ENCODE data around the gene PIK3R3. TPM values are rescaled to one million over a fixed set of nuclear protein-coding genes. Genes with fewer than 3 reads are reported as not detected.

Gene PIK3R3
- total and polyA plus RNA-seq, 4 experiments from 2014 or later = 0.23 to 0.32 (median 0.25) TPM; not detected in 1

- Histone ChIP-seq H3K27ac (ENCODE audit: low read depth, low read length) (no peak overlapping the region), H3K4me1 (ENCODE audit: insufficient read depth, low read length) (no peaks in the 10 kb centered on the region), H3K36me3 (ENCODE audit: insufficient read depth, low read length) (no peaks in the 10 kb centered on the region), H3K4me3 (ENCODE audit: low read length in 2 of 2) (no peak overlapping the region), H3K27me3 (ENCODE audit: insufficient read depth, low read length) (no peaks in the 10 kb centered on the region), H3K9me3 (ENCODE audit: control insufficient read depth in 1 of 2, low read length in 2 of 2) (no peaks in the 10 kb centered on the region)
- Mint-ChIP-seq H3K9me3 (no peaks in the 10 kb centered on the region), H3K27me3 (peaks cover 2 to 3% of the 10 kb centered on the region in 2 donors), H3K36me3 (no peaks in the 10 kb centered on the region), H3K4me3 (no peak overlapping the region), H3K4me1 (no peaks in the 10 kb centered on the region), H3K27ac (peak overlapping the region in 1 of 7 donors; percentile 10)
- no peak for DNase-seq
- ChIA-PET POLR2A (ENCODE audit: partially characterized antibody) (no interaction called here), CTCF (ENCODE audit: partially characterized antibody) (interaction anchor here (1.5 kb wide), 1 partner anchor 10 kb away, joined by 6 read pairs; no protein-coding TSS in a partner anchor)
- intact Hi-C loops (cut with micrococcal nuclease) = no loop called here
Measured at GRCh38 chr1:46044116-46044515, 88.3 kb downstream of the PIK3R3 start.

DNA sequence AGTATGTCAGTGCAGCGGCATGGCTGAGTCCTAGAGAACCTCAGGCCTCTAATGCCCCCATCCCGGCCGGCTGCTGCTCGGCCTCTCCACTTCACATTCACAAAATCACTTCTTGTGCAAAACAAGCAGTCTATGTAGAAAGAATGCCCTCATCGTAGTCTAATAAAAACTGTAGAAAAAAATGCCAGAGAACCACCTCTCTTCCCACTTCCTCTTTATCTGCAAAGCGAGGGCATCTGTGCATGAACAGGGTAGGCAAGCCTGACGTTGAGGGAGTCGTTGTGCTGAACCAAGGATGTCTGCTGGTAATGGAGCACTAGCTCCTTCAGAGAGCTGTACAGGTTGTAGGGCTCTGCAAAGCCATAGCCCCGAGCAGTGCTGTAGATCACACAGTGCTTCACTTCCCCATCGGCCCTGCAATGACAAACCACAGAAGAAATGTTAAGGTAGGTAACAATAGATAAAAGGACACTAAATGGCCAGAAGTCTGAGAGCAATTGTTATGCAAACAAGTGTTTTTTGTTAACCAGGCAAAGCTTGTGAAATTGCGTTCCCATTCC is 88.9 kb downstream of the PIK3R3 start:
- Histone ChIP-seq H3K4me3 (ENCODE audit: low read length in 2 of 2) (no peak overlapping the region), H3K4me1 (ENCODE audit: insufficient read depth, low read length) (no peaks in the 10 kb centered on the region), H3K9me3 (ENCODE audit: control insufficient read depth in 1 of 2, low read length in 2 of 2) (no peaks in the 10 kb centered on the region), H3K27ac (ENCODE audit: low read depth, low read length) (no peak overlapping the region), H3K36me3 (ENCODE audit: insufficient read depth, low read length) (no peaks in the 10 kb centered on the region), H3K27me3 (ENCODE audit: insufficient read depth, low read length) (no peaks in the 10 kb centered on the region)
- H3K4me3 Mint-ChIP-seq = no peak overlapping the region
- no peaks in the 10 kb centered on the region for H3K36me3 Mint-ChIP-seq
- DNase-seq = no peak
- no peaks in the 10 kb centered on the region for H3K9me3 Mint-ChIP-seq
- intact Hi-C loops (cut with micrococcal nuclease) = no loop called here
- POLR2A ChIA-PET (ENCODE audit: partially characterized antibody) = interaction anchor here (0.6 kb wide), 1 partner anchor 99 kb away, joined by 4 read pairs; no protein-coding TSS in a partner anchor
- H3K4me1 Mint-ChIP-seq = no peaks in the 10 kb centered on the region
- CTCF ChIA-PET (ENCODE audit: partially characterized antibody) = interaction anchor here (1.5 kb wide), 1 partner anchor 9 kb away, joined by 6 read pairs; no protein-coding TSS in a partner anchor
- peaks cover 1% of the 10 kb centered on the region in 2 donors for H3K27me3 Mint-ChIP-seq
- peak overlapping the region in 1 of 7 donors; percentile 18 for H3K27ac Mint-ChIP-seq

GRCh38 chr1:46041974-46042373 is 90.5 kb downstream of the PIK3R3 start:
- ChIA-PET POLR2A (ENCODE audit: partially characterized antibody) (no interaction called here), CTCF (ENCODE audit: partially characterized antibody) (interaction anchor here (0.8 to 1.3 kb wide), 4 partner anchors 12 to 181 kb away, joined by 3 read pairs; no protein-coding TSS in a partner anchor)
- H3K9me3 ChIP-seq (ENCODE audit: control insufficient read depth in 1 of 2, low read length in 2 of 2) = no peaks in the 10 kb centered on the region
- H3K27ac ChIP-seq (ENCODE audit: low read depth, low read length) = no peak overlapping the region
- H3K27ac Mint-ChIP-seq = no peak overlapping the region
- H3K27me3 ChIP-seq (ENCODE audit: insufficient read depth, low read length) = no peaks in the 10 kb centered on the region
- H3K9me3 Mint-ChIP-seq = no peaks in the 10 kb centered on the region
- H3K4me3 ChIP-seq (ENCODE audit: low read length in 2 of 2) = no peak overlapping the region
- no peaks in the 10 kb centered on the region for H3K4me1 ChIP-seq (ENCODE audit: insufficient read depth, low read length)
- no peak for DNase-seq
- H3K4me3 Mint-ChIP-seq = no peak overlapping the region
- H3K36me3 ChIP-seq (ENCODE audit: insufficient read depth, low read length) = no peaks in the 10 kb centered on the region
- H3K27me3 Mint-ChIP-seq = peaks cover 1% of the 10 kb centered on the region in 2 donors
- intact Hi-C loops (cut with micrococcal nuclease) = no loop called here
- H3K36me3 Mint-ChIP-seq = no peaks in the 10 kb centered on the region
- no peaks in the 10 kb centered on the region for H3K4me1 Mint-ChIP-seq

GRCh38 chr1:46041551-46041950 is 90.9 kb downstream of the PIK3R3 start:
- Mint-ChIP-seq H3K27ac (no peak overlapping the region), H3K4me3 (no peak overlapping the region), H3K27me3 (peaks cover 1% of the 10 kb centered on the region in 2 donors), H3K9me3 (no peaks in the 10 kb centered on the region), H3K4me1 (no peaks in the 10 kb centered on the region), H3K36me3 (no peaks in the 10 kb centered on the region)
- no peaks in the 10 kb centered on the region for H3K4me1 ChIP-seq (ENCODE audit: insufficient read depth, low read length)
- DNase-seq = no peak
- CTCF ChIA-PET (ENCODE audit: partially characterized antibody) = interaction anchor here (0.8 to 1.3 kb wide), 4 partner anchors 12 to 182 kb away, joined by 3 read pairs; no protein-coding TSS in a partner anchor
- H3K4me3 ChIP-seq (ENCODE audit: low read length in 2 of 2) = no peak overlapping the region
- H3K27ac ChIP-seq (ENCODE audit: low read depth, low read length) = no peak overlapping the region
- no peaks in the 10 kb centered on the region for H3K27me3 ChIP-seq (ENCODE audit: insufficient read depth, low read length)
- intact Hi-C loops (cut with micrococcal nuclease) = no loop called here
- H3K9me3 ChIP-seq (ENCODE audit: control insufficient read depth in 1 of 2, low read length in 2 of 2) = no peaks in the 10 kb centered on the region
- no peaks in the 10 kb centered on the region for H3K36me3 ChIP-seq (ENCODE audit: insufficient read depth, low read length)
- POLR2A ChIA-PET (ENCODE audit: partially characterized antibody) = no interaction called here

DNA sequence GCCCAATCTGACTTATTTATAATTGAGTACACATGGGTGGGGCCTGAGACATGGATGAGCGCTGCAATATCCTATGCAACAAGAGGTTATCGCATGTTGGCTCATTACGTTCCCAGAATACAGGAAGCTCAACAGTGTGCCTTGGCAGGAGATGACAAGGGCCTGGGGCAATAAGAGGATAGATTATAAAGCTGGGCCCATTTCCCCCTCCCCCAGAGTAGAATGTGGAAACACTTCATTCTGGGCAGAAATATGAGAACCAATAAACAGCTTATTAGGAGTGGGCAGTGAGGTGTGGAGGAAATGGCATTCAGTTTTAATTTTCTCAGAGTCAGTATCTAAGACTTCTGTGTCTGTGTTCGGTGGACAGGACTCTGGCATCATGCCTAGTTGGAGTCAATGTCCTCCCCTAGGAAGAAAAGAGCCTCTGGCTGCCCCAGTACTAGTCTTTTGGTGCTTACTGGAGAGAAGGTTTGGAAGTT is 92.8 kb downstream of the PIK3R3 start:
- Histone ChIP-seq H3K27me3 (ENCODE audit: insufficient read depth, low read length) (no peaks in the 10 kb centered on the region), H3K9me3 (ENCODE audit: control insufficient read depth in 1 of 2, low read length in 2 of 2) (no peaks in the 10 kb centered on the region), H3K4me3 (ENCODE audit: low read length in 2 of 2) (no peak overlapping the region), H3K27ac (ENCODE audit: low read depth, low read length) (no peak overlapping the region), H3K4me1 (ENCODE audit: insufficient read depth, low read length) (no peaks in the 10 kb centered on the region), H3K36me3 (ENCODE audit: insufficient read depth, low read length) (no peaks in the 10 kb centered on the region)
- no peaks in the 10 kb centered on the region for H3K9me3 Mint-ChIP-seq
- H3K4me3 Mint-ChIP-seq = no peak overlapping the region
- peaks cover 0 to 1% of the 10 kb centered on the region in 2 donors for H3K27me3 Mint-ChIP-seq
- no peaks in the 10 kb centered on the region for H3K4me1 Mint-ChIP-seq
- intact Hi-C loops (cut with micrococcal nuclease) = no loop called here
- DNase-seq = no peak
- no peaks in the 10 kb centered on the region for H3K36me3 Mint-ChIP-seq
- POLR2A ChIA-PET (ENCODE audit: partially characterized antibody) = no interaction called here
- no peak overlapping the region for H3K27ac Mint-ChIP-seq
- CTCF ChIA-PET (ENCODE audit: partially characterized antibody) = interaction anchor here (0.6 to 9.9 kb wide), 4 partner anchors 124 to 301 kb away, joined by 3 to 162 read pairs (median 6); partner anchors contain the start of genes NSUN4, P3R3URF and TSPAN1

DNA sequence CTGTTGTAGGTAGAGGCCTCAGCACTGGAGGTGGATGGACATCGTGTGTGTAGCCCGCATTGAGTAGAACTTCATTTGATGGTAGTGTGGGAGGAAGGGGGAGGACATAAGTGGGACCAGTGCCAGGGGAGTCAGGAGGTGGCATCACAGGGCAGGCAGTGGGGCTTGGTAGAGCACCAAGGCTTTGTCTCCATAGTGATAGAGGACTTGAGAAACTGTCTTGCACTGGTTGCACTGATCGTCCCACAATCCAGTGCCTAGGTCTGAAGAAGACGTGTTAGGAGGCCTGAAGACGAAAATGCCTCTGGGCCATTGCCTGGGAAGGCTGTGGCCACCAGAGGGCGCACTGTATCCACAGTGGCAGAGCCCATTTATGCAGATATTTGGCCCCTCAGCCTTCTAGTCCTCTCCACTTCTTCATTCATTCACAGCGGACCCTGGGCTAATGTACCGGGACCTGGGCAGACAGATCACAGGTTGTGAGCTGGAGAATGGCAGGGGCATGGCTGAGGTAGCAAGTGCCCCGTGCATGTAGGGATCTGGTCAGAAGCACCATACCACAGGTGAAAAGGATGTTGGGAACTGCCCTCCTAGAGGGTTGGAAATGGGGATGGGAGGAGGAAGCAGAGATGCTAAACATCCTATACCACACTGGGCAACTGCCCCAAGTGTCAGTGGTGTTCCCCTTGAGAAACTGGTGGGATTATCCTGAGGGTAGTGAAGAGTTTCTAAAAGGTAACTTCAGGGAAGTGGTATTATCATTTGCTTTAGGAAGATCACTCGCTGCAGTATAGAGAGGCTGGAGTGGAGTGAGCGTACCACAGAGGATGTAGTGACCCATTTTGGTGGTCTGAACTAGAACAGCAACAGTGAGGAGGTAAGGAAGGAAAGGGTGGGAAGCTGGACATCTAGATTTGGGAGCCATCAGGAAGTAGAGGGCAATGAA is 95.3 kb downstream of the PIK3R3 start:
- no peak overlapping the region for H3K4me3 ChIP-seq (ENCODE audit: low read length in 2 of 2)
- POLR2A ChIA-PET (ENCODE audit: partially characterized antibody) = interaction anchor here (0.6 to 1.3 kb wide), 2 partner anchors 130 to 351 kb away, joined by 3 read pairs; partner anchors contain the start of gene GPBP1L1
- H3K27me3 ChIP-seq (ENCODE audit: insufficient read depth, low read length) = no peaks in the 10 kb centered on the region
- Mint-ChIP-seq H3K27me3 (no peaks in the 10 kb centered on the region), H3K4me3 (no peak overlapping the region), H3K27ac (no peak overlapping the region), H3K9me3 (no peaks in the 10 kb centered on the region), H3K4me1 (no peaks in the 10 kb centered on the region), H3K36me3 (peaks cover 0 to 3% of the 10 kb centered on the region in 2 donors)
- H3K36me3 ChIP-seq (ENCODE audit: insufficient read depth, low read length) = no peaks in the 10 kb centered on the region
- no peaks in the 10 kb centered on the region for H3K9me3 ChIP-seq (ENCODE audit: control insufficient read depth in 1 of 2, low read length in 2 of 2)
- H3K4me1 ChIP-seq (ENCODE audit: insufficient read depth, low read length) = no peaks in the 10 kb centered on the region
- intact Hi-C loops (cut with micrococcal nuclease) = loop anchor here (1.0 kb wide), 3 partner anchors 142 to 311 kb away; no protein-coding TSS in a partner anchor
- H3K27ac ChIP-seq (ENCODE audit: low read depth, low read length) = no peak overlapping the region
- peak; percentile 73 to 76 (median 75) for DNase-seq
- CTCF ChIA-PET (ENCODE audit: partially characterized antibody) = interaction anchor here (0.6 to 9.9 kb wide), 12 partner anchors 10 to 1533 kb away, joined by 3 to 162 read pairs (median 3); partner anchors contain the start of genes P3R3URF and TSPAN1

Data from CD4-positive, alpha-beta memory T cell (primary cell).